Neural cell (in vitro differentiated cells): Measurements from ENCODE around the gene KANSL1L.

Source experiments
- EP300 ChIP-seq: fragments of 450-650 bp; conservative IDR thresholded peaks from 2 replicates; pipeline ENCODE4 v1.6.1; 2014; ENCODE audit warnings: antibody characterized with exemption, mild to moderate bottlenecking, moderate library complexity; ENCODE audit not compliant: poor library complexity, severe bottlenecking
- EZH2 ChIP-seq: fragments of 200-600, 300-800 bp; shearing (Covaris generic), sonication (generic); IDR thresholded peaks from 2 replicates; pipeline ENCODE4 v1.6.1; 2014; ENCODE audit warnings: antibody characterized with exemption, low read length, borderline replicate concordance, mild to moderate bottlenecking; ENCODE audit not compliant: insufficient read depth, poor library complexity, severe bottlenecking
- RAD21 ChIP-seq: fragments of 450-650 bp; conservative IDR thresholded peaks from 2 replicates; pipeline ENCODE4 v1.6.1; 2014; ENCODE audit warnings: antibody characterized with exemption, mild to moderate bottlenecking, moderate library complexity
- REST ChIP-seq: IDR thresholded peaks from 2 replicates; pipeline ENCODE4 v1.6.1; 2012; ENCODE audit warnings: borderline replicate concordance
- TF ChIP-seq, protein P1 (sequence below): fragments of 450-650 bp; IDR thresholded peaks from 2 replicates; pipeline ENCODE4 v1.5.1; 2014; ENCODE audit warnings: antibody characterized with exemption, mild to moderate bottlenecking, moderate library complexity; ENCODE audit not compliant: poor library complexity, severe bottlenecking

DNA sequence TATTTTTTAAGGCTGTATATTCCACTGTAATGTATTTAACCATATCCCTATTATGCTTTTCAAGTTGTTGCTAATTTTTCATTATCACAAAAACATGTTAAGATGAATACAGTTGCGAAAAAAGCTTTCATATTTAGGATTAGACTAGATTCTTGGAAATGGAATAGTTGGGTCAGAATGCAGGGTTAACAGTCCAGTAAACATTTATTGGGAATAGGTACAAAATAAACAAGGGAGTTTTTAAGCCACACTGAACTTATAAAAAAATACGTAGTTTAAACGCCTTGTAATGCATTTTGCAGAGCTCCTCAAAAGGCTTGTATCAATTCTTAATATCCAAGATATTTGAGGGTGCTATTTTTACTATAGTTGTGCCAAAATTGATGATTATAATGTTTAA lies 133.1 kb downstream of the KANSL1L start:
- TF ChIP-seq, protein P1, sequence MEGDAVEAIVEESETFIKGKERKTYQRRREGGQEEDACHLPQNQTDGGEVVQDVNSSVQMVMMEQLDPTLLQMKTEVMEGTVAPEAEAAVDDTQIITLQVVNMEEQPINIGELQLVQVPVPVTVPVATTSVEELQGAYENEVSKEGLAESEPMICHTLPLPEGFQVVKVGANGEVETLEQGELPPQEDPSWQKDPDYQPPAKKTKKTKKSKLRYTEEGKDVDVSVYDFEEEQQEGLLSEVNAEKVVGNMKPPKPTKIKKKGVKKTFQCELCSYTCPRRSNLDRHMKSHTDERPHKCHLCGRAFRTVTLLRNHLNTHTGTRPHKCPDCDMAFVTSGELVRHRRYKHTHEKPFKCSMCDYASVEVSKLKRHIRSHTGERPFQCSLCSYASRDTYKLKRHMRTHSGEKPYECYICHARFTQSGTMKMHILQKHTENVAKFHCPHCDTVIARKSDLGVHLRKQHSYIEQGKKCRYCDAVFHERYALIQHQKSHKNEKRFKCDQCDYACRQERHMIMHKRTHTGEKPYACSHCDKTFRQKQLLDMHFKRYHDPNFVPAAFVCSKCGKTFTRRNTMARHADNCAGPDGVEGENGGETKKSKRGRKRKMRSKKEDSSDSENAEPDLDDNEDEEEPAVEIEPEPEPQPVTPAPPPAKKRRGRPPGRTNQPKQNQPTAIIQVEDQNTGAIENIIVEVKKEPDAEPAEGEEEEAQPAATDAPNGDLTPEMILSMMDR = no peak
- TF ChIP-seq EP300 (no peak), RAD21 (no peak), REST (no peak), EZH2 (no peak)
